Fibroblast of lung (primary cell): ENCODE results near the gene BMP7. TPM values are rescaled to one million over a fixed set of nuclear protein-coding genes. Genes with fewer than 3 reads are reported as not detected.

Experiments
- DNase-seq, 2 donors: peaks; one replicate each; pipeline versions ENCODE4 v3.0.0 to v3.0.0-alpha.2; 2010; ENCODE audit warnings: low read depth in 2 of 2
- H2AFZ ChIP-seq: 2 replicates; pipeline ENCODE4 v1.5.1; 2012; ENCODE audit warnings: low read length, control low read depth, inconsistent platforms
- H3K27ac ChIP-seq: 2 replicates; pipeline ENCODE4 v1.5.1; 2011; ENCODE audit warnings: low read length, control low read depth; ENCODE audit not compliant: insufficient read depth
- H3K27me3 ChIP-seq: 2 replicates; pipeline ENCODE4 v1.5.1; 2011; ENCODE audit warnings: mild to moderate bottlenecking, low read length; ENCODE audit not compliant: control insufficient read depth, insufficient read depth
- H3K36me3 ChIP-seq: 2 replicates; pipeline ENCODE4 v1.5.1; 2011; ENCODE audit warnings: low read length; ENCODE audit not compliant: control insufficient read depth, insufficient read depth
- H3K4me1 ChIP-seq: 2 replicates; pipeline ENCODE4 v1.5.1; 2011; ENCODE audit warnings: low read length; ENCODE audit not compliant: control insufficient read depth, insufficient read depth; ENCODE audit errors: extremely low read depth
- H3K4me2 ChIP-seq: 2 replicates; pipeline ENCODE4 v1.5.1; 2011; ENCODE audit warnings: low read length, control low read depth; ENCODE audit not compliant: insufficient read depth; ENCODE audit errors: extremely low read depth
- H3K4me3 ChIP-seq, 4 experiments: fragments of 200-600 bp in 1 of 4; sonication (generic) in 1 of 4; replicated peaks in 1 of 4; 2 replicates each; pipeline ENCODE4 v1.5.1; 2011 to 2016; ENCODE audit warnings: low read length in 4 of 4, low read depth in 3 of 4, mild to moderate bottlenecking in 3 of 4, control low read depth in 2 of 4, inconsistent platforms in 1 of 4, mixed read lengths in 1 of 4; ENCODE audit not compliant: insufficient read depth in 1 of 4; ENCODE audit errors: control extremely low read depth in 1 of 4
- H3K79me2 ChIP-seq: 2 replicates; pipeline ENCODE4 v1.5.1; 2012; ENCODE audit warnings: mild to moderate bottlenecking, low read length, inconsistent platforms; ENCODE audit not compliant: control insufficient read depth, insufficient read depth
- H3K9ac ChIP-seq: 2 replicates; pipeline ENCODE4 v1.5.1; 2011; ENCODE audit warnings: mild to moderate bottlenecking, low read length, control low read depth; ENCODE audit not compliant: insufficient read depth
- H3K9me3 ChIP-seq: 2 replicates; pipeline ENCODE4 v1.5.1; 2012; ENCODE audit warnings: low read depth, low read length; ENCODE audit not compliant: control insufficient read depth, insufficient read depth
- H4K20me1 ChIP-seq: 2 replicates; pipeline ENCODE4 v1.5.1; 2011; ENCODE audit warnings: low read length; ENCODE audit not compliant: control insufficient read depth, insufficient read depth; ENCODE audit errors: extremely low read depth
- EZH2 ChIP-seq: IDR thresholded peaks from 2 replicates; pipeline ENCODE4 v1.5.1; 2012; ENCODE audit warnings: low read length, control low read depth, mild to moderate bottlenecking; ENCODE audit errors: missing control alignments
- polyA plus RNA-seq, 2 donors: library from polyadenylated mRNA; depleted of rRNA in 1 of 2; stranded (reverse) in 1 of 2; unstranded in 1 of 2; fragments of >200 nt; gene quantifications; 2 replicates each; pipeline ENCODE4 v1.2.1, GENCODE V29; 2011 to 2012; ENCODE audit warnings: missing spikeins in 1 of 2
- total RNA-seq: library from RNA; depleted of rRNA; stranded (reverse); fragments of >200 nt; gene quantifications from 2 replicates; pipeline ENCODE4 v1.2.1, GENCODE V29; 2014
- TF ChIP-seq, protein P1 (sequence below), 2 donors: IDR thresholded peaks in 1 of 2; conservative IDR thresholded peaks in 1 of 2; 1 replicate in 1 of 2; 2 replicates in 1 of 2; pipeline ENCODE4 v1.5.1; 2011 to 2012; ENCODE audit warnings: low read length in 2 of 2, control low read depth in 1 of 2, inconsistent platforms in 1 of 2, low read depth in 1 of 2, mild to moderate bottlenecking in 1 of 2

BMP7 gene
- total and polyA plus RNA-seq, 2 donors (not counting 1 experiment from before 2014, with no cell fraction given): not detected

DNA sequence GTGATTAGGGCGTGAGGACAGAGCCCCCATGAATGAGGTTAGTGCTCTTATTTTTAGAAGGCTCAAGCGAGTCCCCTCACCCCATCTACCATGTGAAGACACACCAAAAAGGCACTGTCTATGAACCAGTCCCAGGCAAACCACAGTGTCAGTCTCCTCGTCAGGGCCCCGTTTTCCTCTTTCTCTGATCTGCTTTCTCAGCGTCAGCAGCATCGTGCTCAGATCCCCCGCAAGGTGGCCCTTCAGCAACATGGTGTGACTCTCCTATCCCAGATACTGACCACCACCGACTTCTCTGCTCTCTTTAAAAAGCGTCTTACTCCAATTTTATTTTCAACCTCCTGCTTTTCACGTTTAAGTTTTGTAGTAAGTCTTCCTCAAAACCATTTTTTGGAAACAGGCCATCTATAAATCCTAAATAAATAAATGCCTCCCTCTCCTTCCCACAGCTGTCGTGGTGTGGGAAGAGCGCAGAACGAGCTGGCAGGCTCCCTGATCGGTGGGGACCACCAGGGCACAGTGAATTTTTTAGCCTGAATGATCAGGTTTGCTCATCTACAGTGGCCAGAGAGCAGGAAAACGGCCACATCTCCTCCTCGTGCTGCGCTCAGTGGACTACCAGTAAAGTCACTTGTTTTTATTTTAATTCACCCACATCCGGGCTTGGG lies 113.1 kb downstream of the BMP7 start:
- no peak for DNase-seq
- H3K79me2 ChIP-seq: no peaks in the 10 kb centered on the region
- H3K27me3 ChIP-seq: no peaks in the 10 kb centered on the region
- TF ChIP-seq EZH2: no peak
- TF ChIP-seq, protein P1, sequence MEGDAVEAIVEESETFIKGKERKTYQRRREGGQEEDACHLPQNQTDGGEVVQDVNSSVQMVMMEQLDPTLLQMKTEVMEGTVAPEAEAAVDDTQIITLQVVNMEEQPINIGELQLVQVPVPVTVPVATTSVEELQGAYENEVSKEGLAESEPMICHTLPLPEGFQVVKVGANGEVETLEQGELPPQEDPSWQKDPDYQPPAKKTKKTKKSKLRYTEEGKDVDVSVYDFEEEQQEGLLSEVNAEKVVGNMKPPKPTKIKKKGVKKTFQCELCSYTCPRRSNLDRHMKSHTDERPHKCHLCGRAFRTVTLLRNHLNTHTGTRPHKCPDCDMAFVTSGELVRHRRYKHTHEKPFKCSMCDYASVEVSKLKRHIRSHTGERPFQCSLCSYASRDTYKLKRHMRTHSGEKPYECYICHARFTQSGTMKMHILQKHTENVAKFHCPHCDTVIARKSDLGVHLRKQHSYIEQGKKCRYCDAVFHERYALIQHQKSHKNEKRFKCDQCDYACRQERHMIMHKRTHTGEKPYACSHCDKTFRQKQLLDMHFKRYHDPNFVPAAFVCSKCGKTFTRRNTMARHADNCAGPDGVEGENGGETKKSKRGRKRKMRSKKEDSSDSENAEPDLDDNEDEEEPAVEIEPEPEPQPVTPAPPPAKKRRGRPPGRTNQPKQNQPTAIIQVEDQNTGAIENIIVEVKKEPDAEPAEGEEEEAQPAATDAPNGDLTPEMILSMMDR (conservative IDR thresholded peaks at IDR 0.05 in 1 of 2, IDR thresholded peaks at IDR 0.05 in 1 of 2; ENCODE audit: low read depth in 1 of 2, low read length in 2 of 2): no peak
- no peak overlapping the region for H3K27ac ChIP-seq
- H3K4me1 ChIP-seq: no peaks in the 10 kb centered on the region
- H4K20me1 ChIP-seq: no peaks in the 10 kb centered on the region
- no peak overlapping the region for H3K4me3 ChIP-seq
- H3K36me3 ChIP-seq: no peaks in the 10 kb centered on the region
- H2AFZ ChIP-seq: no peak overlapping the region
- no peaks in the 10 kb centered on the region for H3K9me3 ChIP-seq
- H3K9ac ChIP-seq: no peak overlapping the region
- no peak overlapping the region for H3K4me2 ChIP-seq

DNA sequence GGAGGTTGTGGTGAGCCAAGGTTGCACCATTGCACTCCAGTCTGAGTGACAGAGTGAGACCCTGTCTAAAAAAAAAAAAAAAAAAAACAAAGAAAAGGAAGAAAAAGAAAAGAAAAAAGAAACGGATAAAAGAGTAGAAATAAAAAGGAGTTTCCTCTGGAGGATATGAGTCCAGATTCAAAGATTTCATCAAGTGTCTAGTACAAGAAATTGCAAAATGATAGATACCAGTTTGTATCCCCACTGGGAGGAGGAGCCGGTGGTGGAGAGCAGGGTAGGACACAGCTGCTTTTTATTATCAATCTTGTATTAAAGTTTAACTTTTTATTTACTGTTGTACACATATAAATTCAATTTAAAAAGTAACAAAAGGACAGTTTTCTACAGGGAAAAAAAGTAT lies 113.9 kb downstream of the BMP7 start:
- Histone ChIP-seq H3K27ac (no peak overlapping the region), H3K4me2 (no peak overlapping the region), H3K27me3 (no peaks in the 10 kb centered on the region), H3K79me2 (no peaks in the 10 kb centered on the region), H2AFZ (no peak overlapping the region), H3K4me1 (no peaks in the 10 kb centered on the region), H3K4me3 (no peak overlapping the region), H3K9me3 (no peaks in the 10 kb centered on the region), H3K9ac (no peak overlapping the region), H3K36me3 (no peaks in the 10 kb centered on the region), H4K20me1 (no peaks in the 10 kb centered on the region)
- TF ChIP-seq, protein P1 (conservative IDR thresholded peaks at IDR 0.05 in 1 of 2, IDR thresholded peaks at IDR 0.05 in 1 of 2; ENCODE audit: low read depth in 1 of 2, low read length in 2 of 2): no peak
- no peak for TF ChIP-seq EZH2
- DNase-seq: no peak

DNA sequence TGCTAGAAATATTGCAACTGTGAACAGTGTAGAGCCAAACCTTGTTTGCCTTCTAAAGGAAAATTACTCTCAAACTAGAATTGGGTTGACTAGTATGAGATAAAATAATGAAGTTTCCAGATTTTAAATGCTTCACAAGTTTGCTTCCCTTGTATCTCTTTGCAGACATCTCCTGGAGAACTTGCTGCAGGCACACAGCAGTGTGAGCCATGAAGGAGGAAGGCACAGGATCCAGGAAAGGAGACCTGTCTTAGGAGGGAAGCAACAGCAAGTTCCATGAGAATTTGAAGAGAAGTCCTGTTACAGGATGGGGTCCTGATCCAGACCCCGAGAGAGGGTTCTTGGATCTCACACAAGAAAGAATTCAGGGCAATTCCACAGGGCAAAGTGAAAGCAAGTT lies 115.9 kb downstream of the BMP7 start:
- no peak overlapping the region for H3K27ac ChIP-seq
- TF ChIP-seq, protein P1 (conservative IDR thresholded peaks at IDR 0.05 in 1 of 2, IDR thresholded peaks at IDR 0.05 in 1 of 2; ENCODE audit: low read depth in 1 of 2, low read length in 2 of 2): no peak
- no peak for TF ChIP-seq EZH2

More for the DNA sequence above, 115.9 kb downstream of the BMP7 start:
- H3K9ac ChIP-seq: no peak overlapping the region
- no peaks in the 10 kb centered on the region for H3K36me3 ChIP-seq
- no peaks in the 10 kb centered on the region for H3K27me3 ChIP-seq
- H3K4me3 ChIP-seq: no peak overlapping the region
- no peaks in the 10 kb centered on the region for H3K4me1 ChIP-seq
- H3K9me3 ChIP-seq: no peaks in the 10 kb centered on the region
- H4K20me1 ChIP-seq: no peaks in the 10 kb centered on the region
- no peak overlapping the region for H2AFZ ChIP-seq
- no peak overlapping the region for H3K4me2 ChIP-seq
- no peak for DNase-seq
- no peaks in the 10 kb centered on the region for H3K79me2 ChIP-seq
